ENCODE data around the gene MAP3K5.
"Not testable (repeated sequence)": the region's sequence is repeated elsewhere in the genome, so short reads cannot be mapped to it uniquely, and the experiment has no call there.

DNA sequence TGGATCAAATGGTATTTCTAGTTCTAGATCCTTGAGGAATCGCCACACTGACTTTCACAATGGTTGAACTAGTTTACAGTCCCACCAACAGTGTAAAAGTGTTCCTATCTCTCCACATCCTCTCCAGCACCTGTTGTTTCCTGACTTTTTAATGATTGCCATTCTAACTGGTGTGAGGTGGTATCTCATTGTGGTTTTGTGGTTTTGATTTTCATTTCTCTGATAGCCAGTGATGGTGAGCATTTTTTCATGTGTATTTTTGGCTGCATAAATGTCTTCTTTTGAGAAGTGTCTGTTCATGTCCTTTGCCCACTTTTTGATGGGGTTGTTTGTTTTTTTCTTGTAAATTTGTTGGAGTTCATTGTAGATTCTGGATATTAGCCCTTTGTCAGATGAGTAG, 23.3 kb upstream of the MAP3K5 start:
- TF ChIP-seq, protein P1, sequence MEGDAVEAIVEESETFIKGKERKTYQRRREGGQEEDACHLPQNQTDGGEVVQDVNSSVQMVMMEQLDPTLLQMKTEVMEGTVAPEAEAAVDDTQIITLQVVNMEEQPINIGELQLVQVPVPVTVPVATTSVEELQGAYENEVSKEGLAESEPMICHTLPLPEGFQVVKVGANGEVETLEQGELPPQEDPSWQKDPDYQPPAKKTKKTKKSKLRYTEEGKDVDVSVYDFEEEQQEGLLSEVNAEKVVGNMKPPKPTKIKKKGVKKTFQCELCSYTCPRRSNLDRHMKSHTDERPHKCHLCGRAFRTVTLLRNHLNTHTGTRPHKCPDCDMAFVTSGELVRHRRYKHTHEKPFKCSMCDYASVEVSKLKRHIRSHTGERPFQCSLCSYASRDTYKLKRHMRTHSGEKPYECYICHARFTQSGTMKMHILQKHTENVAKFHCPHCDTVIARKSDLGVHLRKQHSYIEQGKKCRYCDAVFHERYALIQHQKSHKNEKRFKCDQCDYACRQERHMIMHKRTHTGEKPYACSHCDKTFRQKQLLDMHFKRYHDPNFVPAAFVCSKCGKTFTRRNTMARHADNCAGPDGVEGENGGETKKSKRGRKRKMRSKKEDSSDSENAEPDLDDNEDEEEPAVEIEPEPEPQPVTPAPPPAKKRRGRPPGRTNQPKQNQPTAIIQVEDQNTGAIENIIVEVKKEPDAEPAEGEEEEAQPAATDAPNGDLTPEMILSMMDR (IDR thresholded peaks at IDR 0.05) = not testable (repeated sequence)
- TF ChIP-seq POLR2A, POLR2AphosphoS5 (IDR thresholded peaks at IDR 0.05): not testable (repeated sequence)
